Heart left ventricle (tissue), 16 donors: ENCODE data around the gene FIP1L1. TPM values are rescaled to one million over a fixed set of nuclear protein-coding genes. Genes with fewer than 3 reads are reported as not detected.

Experiments used
- ATAC-seq, 4 donors: fragments of 200-7000 bp; cut with Tn5 transposase; one replicate each; pipeline ENCODE4 v1.9.1; 2020 to 2022; ENCODE audit warnings: moderate library complexity in 4 of 4, mild to moderate bottlenecking in 3 of 4, moderate number of reproducible peaks in 1 of 4
- DNase-seq, 5 donors: peaks; one replicate each; pipeline ENCODE4 v3.0.0-alpha.2; 2020
- H3K27ac ChIP-seq, 12 donors: fragments of 200-600 bp; sonication (generic) in 4 of 12; one replicate each; pipeline versions ENCODE4 v1.5.0 to v1.8.0; 2016 to 2022; ENCODE audit warnings: mild to moderate bottlenecking in 2 of 12
- H3K27me3 ChIP-seq, 9 donors: fragments of 200-600 bp; sonication (generic) in 2 of 9; one replicate each; pipeline versions ENCODE4 v1.5.1 to v1.8.0; 2016 to 2022; ENCODE audit warnings: mild to moderate bottlenecking in 3 of 9
- H3K36me3 ChIP-seq, 9 donors: fragments of 200-600 bp; sonication (generic) in 2 of 9; one replicate each; pipeline versions ENCODE4 v1.5.0 to v1.8.0; 2018 to 2022; ENCODE audit warnings: mild to moderate bottlenecking in 2 of 9
- H3K4me1 ChIP-seq, 12 donors: fragments of 200-600 bp; sonication (generic) in 4 of 12; one replicate each; pipeline versions ENCODE4 v1.5.0 to v1.8.0; 2016 to 2022; ENCODE audit warnings: mild to moderate bottlenecking in 3 of 12
- H3K4me3 ChIP-seq, 12 donors: fragments of 200-600 bp; sonication (generic) in 4 of 12; one replicate each; pipeline versions ENCODE4 v1.5.0 to v1.8.0; 2017 to 2022; ENCODE audit warnings: mild to moderate bottlenecking in 9 of 12, moderate library complexity in 4 of 12
- H3K9me3 ChIP-seq, 12 donors: fragments of 200-600 bp; sonication (generic) in 4 of 12; one replicate each; pipeline versions ENCODE4 v1.5.0 to v1.8.0; 2016 to 2022; ENCODE audit warnings: mild to moderate bottlenecking in 1 of 12
- POLR2A ChIP-seq, 2 donors: fragments of 450-650 bp; IDR thresholded peaks; one replicate each; pipeline ENCODE4 v1.6.1; 2017; ENCODE audit warnings: antibody characterized with exemption in 2 of 2, mild to moderate bottlenecking in 2 of 2, moderate library complexity in 2 of 2
- WGBS, 4 donors: extraction: QIAGEN DNeasy Blood & Tissue Kit in 2 of 4; methylation state at CpG; one replicate each; pipeline versions ENCODE4 v1.1.5 to v1.1.7; 2013 to 2018; 5-methylcytosine and 5-hydroxymethylcytosine counted together
- intact Hi-C, 10 donors: fragments of 100-400 bp; cut with DNase I; formaldehyde crosslinking; loops; one replicate each; pipeline versions ENCODE4 v1.11.1 to v1.14.2; 2022
- polyA plus RNA-seq, 2 donors: library from polyadenylated mRNA; stranded (reverse); fragments of 200-250 nt; gene quantifications; one replicate each; pipeline ENCODE4 v1.2.3, GENCODE V29; 2013
- total RNA-seq, 9 donors: library from RNA; depleted of rRNA in 2 of 9; stranded (reverse); fragments of >200 nt in 2 of 9; fragmentation: NEBNext Ultra II Directional in 3 of 9; extraction: Animal tissue kit (Norgen Biotek cat#: 25700) in 3 of 9; gene quantifications; one replicate each; pipeline versions ENCODE4 v1.1.0 to v1.2.4, GENCODE V29; 2016 to 2023
- TF ChIP-seq, protein P1 (sequence below), 12 donors: fragments of 200-600 bp; sonication (generic) in 4 of 12; IDR thresholded peaks; one replicate each; pipeline versions ENCODE4 v1.5.0 to v1.8.0; 2018 to 2022; ENCODE audit warnings: antibody characterized with exemption in 12 of 12, mild to moderate bottlenecking in 5 of 12
- donor health status: ischemic (EF 13 %, LVEDD 7.1; RV severe dilation, severe dysfunction).
- donor health status: healthy with polysubstance abuse.
- donor health status: DM: no; HTN: yes; CAD: no.
- donor health status: DM: no; HTN: no; CAD: no.
- donor health status: ischemic (EF 25% LVEDD 6.9; RV normal size, moderate dysfunction).
- donor health status: ischemic (EF 25% LVEDD 5.7; RV mildly dilated, moderate dysfunction).
- donor health status: healthy.
- donor health status: DM: yes; HTN: yes; CAD: no.
- donor health status: ischemic (EF 35%, LVEDD 5.7; RV mildly dilated, moderate dysfunction).
- donor health status: nonischemic (EF 11% LVEDD 7.7; RV severe dilation, severe dysfunction).
- donor health status: DM: yes; HTN: yes; CAD: no.
- donor health status: PGD.
- donor health status: ischemic (EF 29% LVEDD 5.4; RV normal size, mild dysfunction).
- donor health status: nonischemic (EF 23%, LVEDD 6.1; RV moderate dilation, normal function).

The FIP1L1 gene
- total and polyA plus RNA-seq, 11 donors: 23.5 to 46.2 (median 32.8) TPM

DNA sequence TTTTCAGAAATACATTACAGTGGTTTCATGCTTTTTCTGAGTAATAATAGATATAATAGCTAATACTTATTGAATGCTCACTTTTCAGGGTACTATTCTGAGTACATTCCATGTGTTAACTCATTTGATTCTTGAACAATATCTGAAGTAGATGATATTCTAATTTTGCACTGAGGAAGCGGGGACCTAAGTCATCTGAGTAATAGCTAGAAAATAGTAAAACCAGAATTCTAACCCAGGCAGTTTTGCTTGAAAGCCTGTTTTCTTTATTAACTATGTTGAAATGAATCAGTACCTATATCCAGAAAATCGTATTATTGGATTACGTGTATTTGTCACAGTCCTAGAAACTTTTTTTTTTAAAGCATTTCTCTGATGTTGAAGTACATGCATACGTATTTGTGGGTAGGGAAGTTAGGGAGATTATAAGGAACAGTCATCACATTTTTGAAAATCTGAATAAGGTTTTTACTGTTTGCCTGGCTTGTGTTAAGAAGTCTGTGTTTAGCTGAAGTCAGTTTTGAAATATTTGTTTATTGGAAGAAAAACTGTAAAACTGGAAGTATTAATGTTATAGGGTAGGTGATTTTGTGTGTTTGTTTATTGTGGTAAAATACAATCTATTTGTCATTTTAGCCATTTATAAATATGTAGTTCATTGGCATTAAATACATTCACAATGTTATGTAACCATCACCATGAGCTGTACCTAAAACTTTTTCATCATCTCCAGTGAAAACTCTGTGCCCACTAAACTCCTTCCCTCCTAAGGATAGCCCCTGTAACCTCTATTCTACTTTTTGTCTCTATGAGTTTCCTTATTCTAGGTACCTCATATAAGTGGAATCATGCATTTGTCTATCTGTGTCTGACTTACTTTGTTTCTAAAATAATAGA lies 55.3 kb downstream of the FIP1L1 start:
- Histone ChIP-seq H3K27me3 (no peaks in the 10 kb centered on the region), H3K36me3 (peaks cover 0 to 92% (median 75%) of the 10 kb centered on the region in 9 donors), H3K9me3 (no peaks in the 10 kb centered on the region), H3K27ac (no peak overlapping the region), H3K4me3 (no peak overlapping the region), H3K4me1 (no peaks in the 10 kb centered on the region)
- no peak for TF ChIP-seq POLR2A (IDR thresholded peaks at IDR 0.05)
- TF ChIP-seq, protein P1, sequence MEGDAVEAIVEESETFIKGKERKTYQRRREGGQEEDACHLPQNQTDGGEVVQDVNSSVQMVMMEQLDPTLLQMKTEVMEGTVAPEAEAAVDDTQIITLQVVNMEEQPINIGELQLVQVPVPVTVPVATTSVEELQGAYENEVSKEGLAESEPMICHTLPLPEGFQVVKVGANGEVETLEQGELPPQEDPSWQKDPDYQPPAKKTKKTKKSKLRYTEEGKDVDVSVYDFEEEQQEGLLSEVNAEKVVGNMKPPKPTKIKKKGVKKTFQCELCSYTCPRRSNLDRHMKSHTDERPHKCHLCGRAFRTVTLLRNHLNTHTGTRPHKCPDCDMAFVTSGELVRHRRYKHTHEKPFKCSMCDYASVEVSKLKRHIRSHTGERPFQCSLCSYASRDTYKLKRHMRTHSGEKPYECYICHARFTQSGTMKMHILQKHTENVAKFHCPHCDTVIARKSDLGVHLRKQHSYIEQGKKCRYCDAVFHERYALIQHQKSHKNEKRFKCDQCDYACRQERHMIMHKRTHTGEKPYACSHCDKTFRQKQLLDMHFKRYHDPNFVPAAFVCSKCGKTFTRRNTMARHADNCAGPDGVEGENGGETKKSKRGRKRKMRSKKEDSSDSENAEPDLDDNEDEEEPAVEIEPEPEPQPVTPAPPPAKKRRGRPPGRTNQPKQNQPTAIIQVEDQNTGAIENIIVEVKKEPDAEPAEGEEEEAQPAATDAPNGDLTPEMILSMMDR (IDR thresholded peaks at IDR 0.05): no peak
- intact Hi-C loops: no loop called here
- WGBS, 4 donors: 94 to 98% (median 95%) methylated on average over 4 of the region's 4 CpGs
- DNase-seq: no peak
- no peak for ATAC-seq

DNA sequence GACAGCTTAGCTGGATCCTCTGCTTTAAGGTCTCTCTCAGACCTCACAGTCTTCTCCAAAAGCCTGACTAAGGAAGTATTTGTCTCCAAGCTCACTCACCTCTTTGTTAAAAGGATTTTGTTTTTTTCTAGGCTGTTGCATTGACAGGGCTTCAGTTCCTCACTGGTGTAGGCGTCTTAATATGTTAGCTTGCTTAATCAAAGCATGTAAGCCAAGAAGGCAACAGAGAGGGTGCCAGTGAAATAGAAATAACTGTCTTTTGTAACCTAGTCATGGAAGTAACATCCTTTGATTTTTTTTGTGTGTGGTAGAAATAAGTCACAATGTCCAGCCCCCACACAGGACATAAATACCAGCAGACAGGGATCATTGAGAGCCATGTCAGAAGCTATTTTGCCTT lies 58.8 kb downstream of the FIP1L1 start:
- Histone ChIP-seq H3K4me3 (no peak overlapping the region), H3K36me3 (peaks cover 0 to 81% (median 46%) of the 10 kb centered on the region in 9 donors), H3K27me3 (no peaks in the 10 kb centered on the region), H3K27ac (no peak overlapping the region), H3K4me1 (no peaks in the 10 kb centered on the region), H3K9me3 (no peaks in the 10 kb centered on the region)
- DNase-seq (no peak), ATAC-seq (no peak)
- TF ChIP-seq POLR2A (IDR thresholded peaks at IDR 0.05): no peak
- TF ChIP-seq, protein P1 (IDR thresholded peaks at IDR 0.05): no peak
- intact Hi-C loops: no loop called here
- WGBS, 4 donors: 98 to 100% (median 99%) methylated on average over 1 of the region's 1 CpG

DNA sequence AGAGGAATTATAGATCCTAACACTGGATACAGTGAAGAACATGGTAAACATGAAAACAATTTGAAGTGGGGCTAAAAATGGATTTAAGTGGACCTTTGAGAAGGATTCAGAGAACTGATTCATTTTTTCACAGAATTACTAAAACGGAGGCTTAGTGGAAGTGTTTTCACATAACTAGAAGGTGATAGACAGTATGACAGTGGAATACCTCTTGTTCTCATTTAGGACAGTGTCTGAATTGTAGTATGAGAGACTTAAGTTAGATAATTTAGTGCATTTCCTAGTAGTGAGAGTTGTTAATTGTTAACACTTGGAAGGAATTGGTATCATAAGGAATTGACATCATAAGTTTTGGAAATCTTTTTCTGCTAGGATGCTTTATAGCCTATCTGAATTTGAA lies 64.1 kb downstream of the FIP1L1 start:
- 73 to 93% (median 88%) methylated on average over 1 of the region's 1 CpG for WGBS, 4 donors
- Histone ChIP-seq H3K4me3 (no peak overlapping the region), H3K27ac (no peak overlapping the region), H3K36me3 (peaks cover 0 to 91% (median 55%) of the 10 kb centered on the region in 9 donors), H3K4me1 (no peaks in the 10 kb centered on the region), H3K9me3 (no peaks in the 10 kb centered on the region), H3K27me3 (no peaks in the 10 kb centered on the region)
- TF ChIP-seq POLR2A (IDR thresholded peaks at IDR 0.05): no peak
- TF ChIP-seq, protein P1 (IDR thresholded peaks at IDR 0.05): no peak
- no peak for DNase-seq
- ATAC-seq: no peak
- intact Hi-C loops: loop anchor here in 1 of 10 donors (2.0 kb wide), 1 partner anchor 43 kb away; no protein-coding TSS in a partner anchor

DNA sequence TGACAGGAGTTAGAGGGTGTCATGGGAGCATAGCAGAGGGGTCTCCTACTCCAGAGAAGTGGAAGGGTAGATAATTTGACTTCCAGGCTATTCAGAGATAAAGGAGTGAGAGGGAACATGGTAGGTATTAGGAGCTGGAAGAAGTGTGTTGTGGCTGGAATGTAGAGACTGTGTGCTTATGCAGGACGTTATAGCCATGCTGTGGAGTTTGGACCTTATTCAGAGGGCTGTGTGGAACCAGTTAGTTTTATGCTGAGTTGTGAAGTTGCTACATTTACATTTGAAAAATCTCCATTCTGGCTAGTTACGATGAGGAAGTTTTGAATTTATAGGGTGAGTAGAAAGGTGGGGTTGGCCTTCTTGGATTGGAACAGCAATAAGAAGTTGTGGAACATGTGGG lies 67.5 kb downstream of the FIP1L1 start:
- DNase-seq (no peak), ATAC-seq (no peak)
- WGBS, 4 donors: 96 to 98% (median 96%) methylated on average over 2 of the region's 2 CpGs
- intact Hi-C loops: no loop called here
- Histone ChIP-seq H3K36me3 (peaks cover 0 to 74% (median 41%) of the 10 kb centered on the region in 9 donors), H3K9me3 (no peaks in the 10 kb centered on the region), H3K27ac (no peak overlapping the region), H3K4me3 (no peak overlapping the region), H3K27me3 (no peaks in the 10 kb centered on the region), H3K4me1 (no peaks in the 10 kb centered on the region)
- TF ChIP-seq POLR2A (IDR thresholded peaks at IDR 0.05): no peak
- TF ChIP-seq, protein P1 (IDR thresholded peaks at IDR 0.05): no peak
